GM19351 (cell line): ENCODE measurements around the gene CAMTA1.

Experiments
- ATAC-seq: cut with Tn5 transposase; IDR thresholded peaks from one replicate; pipeline ENCODE4 v1.9.1; 2021; ENCODE audit warnings: mild to moderate bottlenecking, moderate library complexity; ENCODE audit not compliant: unreplicated experiment

The CAMTA1 gene

GRCh38 chr1:7095343-7095964 is 310.2 kb downstream of the CAMTA1 start:
- no peak for ATAC-seq

GRCh38 chr1:7097938-7098592 is 312.8 kb downstream of the CAMTA1 start:
- ATAC-seq: no peak

- no peak for ATAC-seq
Observed at GRCh38 chr1:7098641-7099040, 313.4 kb downstream of the CAMTA1 start.

GRCh38 chr1:7100479-7100878 is 315.2 kb downstream of the CAMTA1 start:
- ATAC-seq: no peak

- no peak for ATAC-seq
Observed at GRCh38 chr1:7101187-7101586, 315.9 kb downstream of the CAMTA1 start.

GRCh38 chr1:7103361-7103782 is 318.1 kb downstream of the CAMTA1 start:
- ATAC-seq: no peak

- no peak for ATAC-seq
Observed at GRCh38 chr1:7103874-7104273, 318.6 kb downstream of the CAMTA1 start.

- no peak for ATAC-seq
Observed at GRCh38 chr1:7104339-7104738, 319.1 kb downstream of the CAMTA1 start.

GRCh38 chr1:7105269-7105668 is 320.0 kb downstream of the CAMTA1 start:
- no peak for ATAC-seq

- no peak for ATAC-seq
Observed at GRCh38 chr1:7106442-7107108, 321.3 kb downstream of the CAMTA1 start.

GRCh38 chr1:7107109-7107830 is 322.0 kb downstream of the CAMTA1 start:
- no peak for ATAC-seq

- ATAC-seq: no peak
Observed at GRCh38 chr1:7108251-7108650, 323.0 kb downstream of the CAMTA1 start.

GRCh38 chr1:7109901-7110300 is 324.6 kb downstream of the CAMTA1 start:
- ATAC-seq: no peak

- no peak for ATAC-seq
Observed at GRCh38 chr1:7110321-7110720, 325.1 kb downstream of the CAMTA1 start.

- no peak for ATAC-seq
Observed at GRCh38 chr1:7111853-7112252, 326.6 kb downstream of the CAMTA1 start.

- no peak for ATAC-seq
Observed at GRCh38 chr1:7113136-7113535, 327.9 kb downstream of the CAMTA1 start.

- ATAC-seq: no peak
Observed at GRCh38 chr1:7113822-7114221, 328.6 kb downstream of the CAMTA1 start.

GRCh38 chr1:7116001-7116400 is 330.7 kb downstream of the CAMTA1 start:
- ATAC-seq: no peak

- no peak for ATAC-seq
Observed at GRCh38 chr1:7117399-7118281, 332.4 kb downstream of the CAMTA1 start.

- no peak for ATAC-seq
Observed at GRCh38 chr1:7119156-7119555, 333.9 kb downstream of the CAMTA1 start.
